ENCODE data around the gene GIPC2. TPM values are rescaled to one million over a fixed set of nuclear protein-coding genes. Genes with fewer than 3 reads are reported as not detected.
"Not testable (repeated sequence)": the region's sequence is repeated elsewhere in the genome, so short reads cannot be mapped to it uniquely, and the experiment has no call there.

Gene GIPC2
- polyA plus RNA-seq, 2 of the 4 experiments (the other 2 are of a cell fraction) = 0.06 TPM; not detected in 1

- Histone ChIP-seq H3K4me2 (no peak overlapping the region; the same call in 2 of the 3 replicates), H3K9me3 (no peaks in the 10 kb centered on the region), H3K4me3 (no peak overlapping the region), H3K4me1 (no peaks in the 10 kb centered on the region), H3K27ac (peak overlapping the region; percentile 3 to 40; a peak in 3 of 6 replicates)
- peak; percentile 48 to 70 for DNase-seq (ENCODE audit: low read depth in 1 of 2, low spot score in 1 of 2)
- no peak for FAIRE-seq
- peak; percentile 86 to 88 for ATAC-seq
- CTCF ChIA-PET = interaction anchor here (0.6 to 3.3 kb wide), 36 partner anchors 12 to 391 kb away, joined by 3 to 57 read pairs (median 4); partner anchors contain the start of genes DNAJB4 and FUBP1
- TF ChIP-seq CTCF (IDR thresholded peaks at IDR 0.05) (peak; percentile 97), CHD2 (IDR thresholded peaks at IDR 0.05; ENCODE audit: low read length, partially characterized antibody) (no peak), ESRRA (IDR thresholded peaks at IDR 0.05; ENCODE audit: borderline replicate concordance, low read length) (no peak), SMC3 (IDR thresholded peaks at IDR 0.05) (peak; percentile 96), RAD21 (conservative IDR thresholded peaks at IDR 0.05 in 1 of 2, IDR thresholded peaks at IDR 0.05 in 1 of 2) (peak; percentile 94 to 96), MAZ (IDR thresholded peaks at IDR 0.05; ENCODE audit: borderline replicate concordance, low read depth, low read length) (no peak), JUNB (IDR thresholded peaks at IDR 0.05) (no peak)
- POLR2A ChIA-PET = interaction anchor here (1.0 to 3.4 kb wide), 2 partner anchors 110 to 135 kb away, joined by 5 to 27 read pairs; partner anchors contain the start of genes DNAJB4 and FUBP1
- 78% methylated on average over 6 of the region's 9 CpGs for WGBS (ENCODE audit: missing lambda C conversion rate)
These were observed 68.5 kb downstream of the GIPC2 start for GRCh38 chr1:78114034-78114956.

GRCh38 chr1:78120485-78120884, 74.7 kb downstream of the GIPC2 start:
- H3K4me2 ChIP-seq; H3K9me3 ChIP-seq; ATAC-seq; H3K4me1 ChIP-seq; DNase-seq (ENCODE audit: low read depth in 1 of 2, low spot score in 1 of 2); FAIRE-seq; POLR2A ChIA-PET; H3K4me3 ChIP-seq; H3K27ac ChIP-seq: not testable (repeated sequence)
- WGBS (ENCODE audit: missing lambda C conversion rate) = 81% methylated on average over 6 of the region's 6 CpGs
- CTCF ChIA-PET = interaction anchor here (0.6 kb wide), 1 partner anchor 9 kb away, joined by 4 read pairs; no protein-coding TSS in a partner anchor

GRCh38 chr1:78121710-78122109, 75.9 kb downstream of the GIPC2 start:
- TF ChIP-seq CHD4 (IDR thresholded peaks at IDR 0.05; ENCODE audit: borderline replicate concordance) (no peak), NPAS2 (CRISPR knock-in tag; IDR thresholded peaks at IDR 0.05; ENCODE audit: borderline replicate concordance) (no peak), JUN (IDR thresholded peaks at IDR 0.05) (no peak), POLR2AphosphoS2 (conservative IDR thresholded peaks at IDR 0.05; ENCODE audit: low read length) (no peak), HMGXB4 (CRISPR knock-in tag; IDR thresholded peaks at IDR 0.05; ENCODE audit: borderline replicate concordance) (no peak), RAD21 (conservative IDR thresholded peaks at IDR 0.05 in 1 of 2, IDR thresholded peaks at IDR 0.05 in 1 of 2) (no peak)
- ChIA-PET CTCF (no interaction called here), POLR2A (no interaction called here)
- H3K9me3 ChIP-seq = no peaks in the 10 kb centered on the region
- ATAC-seq (no peak), FAIRE-seq (no peak), DNase-seq (ENCODE audit: low read depth in 1 of 2, low spot score in 1 of 2) (no peak)
- no peaks in the 10 kb centered on the region for H3K4me1 ChIP-seq
- no peak overlapping the region for H3K4me2 ChIP-seq
- WGBS (ENCODE audit: missing lambda C conversion rate) = 63% methylated on average over 2 of the region's 2 CpGs
- no peak overlapping the region for H3K4me3 ChIP-seq
- no peak overlapping the region for H3K27ac ChIP-seq

GRCh38 chr1:78122389-78122788, 76.6 kb downstream of the GIPC2 start:
- Histone ChIP-seq H3K9me3 (no peaks in the 10 kb centered on the region), H3K4me1 (no peaks in the 10 kb centered on the region), H3K27ac (no peak overlapping the region), H3K4me3 (no peak overlapping the region), H3K4me2 (no peak overlapping the region)
- DNase-seq (ENCODE audit: low read depth in 1 of 2, low spot score in 1 of 2) = no peak
- TF ChIP-seq CEBPB (IDR thresholded peaks at IDR 0.05) (no peak), RCOR1 (IDR thresholded peaks at IDR 0.05; ENCODE audit: low read depth, low read length) (no peak), SMC3 (IDR thresholded peaks at IDR 0.05) (no peak), HOXA7 (CRISPR knock-in tag; IDR thresholded peaks at IDR 0.05) (no peak)
- FAIRE-seq = no peak
- ChIA-PET POLR2A (no interaction called here), CTCF (interaction anchor here (0.7 kb wide), 1 partner anchor 142 kb away, joined by 3 read pairs; no protein-coding TSS in a partner anchor)
- WGBS (ENCODE audit: missing lambda C conversion rate) = 39% methylated on average over 5 of the region's 5 CpGs
- ATAC-seq = no peak
